ENCODE data around the gene FBXO30.

- no peak for TF ChIP-seq CTCF (IDR thresholded peaks at IDR 0.05)
- no peak for TF ChIP-seq POLR2A (IDR thresholded peaks at IDR 0.05)
These were observed 41.7 kb downstream of the FBXO30 start for GRCh38 chr6:145772846-145773245.

All from body of pancreas (tissue), 4 donors.